HEK293 (cell line): Measurements from ENCODE around the gene DAPP1.

Source experiments
- GLI2 ChIP-seq: fragments of 450-650 bp; formaldehyde crosslinking; IDR thresholded peaks from 2 replicates; pipeline ENCODE4; 2017; ENCODE audit warnings: missing biosample characterization, missing genetic modification characterization, low read depth, borderline replicate concordance
- GLIS2 ChIP-seq: fragments of 450-650 bp; formaldehyde crosslinking; IDR thresholded peaks from 2 replicates; pipeline ENCODE4 v1.5.1; 2016; ENCODE audit warnings: missing biosample characterization, missing genetic modification characterization
- IKZF3 ChIP-seq: fragments of 450-650 bp; IDR thresholded peaks from 2 replicates; pipeline ENCODE4 v1.5.0; 2018; ENCODE audit warnings: missing biosample characterization, mild to moderate bottlenecking, missing genetic modification characterization, moderate library complexity
- KLF9 ChIP-seq: fragments of 450-650 bp; formaldehyde crosslinking; IDR thresholded peaks from 2 replicates; pipeline ENCODE4 v1.5.1; 2016; ENCODE audit warnings: missing biosample characterization, missing genetic modification characterization, low read depth
- PRDM1 ChIP-seq: fragments of 450-650 bp; formaldehyde crosslinking; IDR thresholded peaks from 2 replicates; pipeline ENCODE4; 2016; ENCODE audit warnings: missing biosample characterization, missing genetic modification characterization
- SALL2 ChIP-seq: fragments of 450-650 bp; formaldehyde crosslinking; IDR thresholded peaks from 2 replicates; pipeline ENCODE4 v1.5.0; 2017; ENCODE audit warnings: missing biosample characterization, mild to moderate bottlenecking, missing genetic modification characterization, borderline replicate concordance
- SETDB1 ChIP-seq: IDR thresholded peaks from one replicate; pipeline ENCODE4 v1.6.1; 2017; ENCODE audit warnings: mild to moderate bottlenecking, low read length, moderate library complexity, mixed read lengths; ENCODE audit not compliant: insufficient read length
- ZBTB1 ChIP-seq: fragments of 450-650 bp; formaldehyde crosslinking; IDR thresholded peaks from 2 replicates; pipeline ENCODE4 v1.5.1; 2016; ENCODE audit warnings: missing biosample characterization, missing genetic modification characterization
- ZBTB8A ChIP-seq: fragments of 450-650 bp; formaldehyde crosslinking; IDR thresholded peaks from 2 replicates; pipeline ENCODE4 v1.5.1; 2016; ENCODE audit warnings: missing biosample characterization, missing genetic modification characterization
- ZFP3 ChIP-seq: fragments of 450-650 bp; formaldehyde crosslinking; IDR thresholded peaks from 2 replicates; pipeline ENCODE4 v1.5.1; 2016; ENCODE audit warnings: low read depth, missing biosample characterization, missing genetic modification characterization
- ZNF132 ChIP-seq: fragments of 450-650 bp; formaldehyde crosslinking; IDR thresholded peaks from 2 replicates; pipeline ENCODE4 v1.5.1; 2017; ENCODE audit warnings: missing biosample characterization, missing genetic modification characterization, borderline replicate concordance
- ZNF140 ChIP-seq: fragments of 450-650 bp; formaldehyde crosslinking; IDR thresholded peaks from 2 replicates; pipeline ENCODE4 v1.5.1; 2016; ENCODE audit warnings: missing biosample characterization, missing genetic modification characterization
- ZNF175 ChIP-seq: fragments of 450-650 bp; formaldehyde crosslinking; IDR thresholded peaks from 2 replicates; pipeline ENCODE4 v1.5.1; 2016; ENCODE audit warnings: missing biosample characterization, missing genetic modification characterization
- ZNF335 ChIP-seq: fragments of 450-650 bp; formaldehyde crosslinking; conservative IDR thresholded peaks from 2 replicates; pipeline ENCODE4 v1.5.1; 2016; ENCODE audit warnings: missing biosample characterization, missing genetic modification characterization
- ZNF366 ChIP-seq: fragments of 450-650 bp; formaldehyde crosslinking; conservative IDR thresholded peaks from 2 replicates; pipeline ENCODE4 v1.5.1; 2016; ENCODE audit warnings: missing biosample characterization, missing genetic modification characterization
- ZNF394 ChIP-seq: fragments of 450-650 bp; formaldehyde crosslinking; IDR thresholded peaks from 2 replicates; pipeline ENCODE4 v1.5.1; 2016; ENCODE audit warnings: missing biosample characterization, missing genetic modification characterization, mild to moderate bottlenecking, moderate library complexity, borderline replicate concordance
- ZNF416 ChIP-seq: fragments of 450-650 bp; formaldehyde crosslinking; IDR thresholded peaks from 2 replicates; pipeline ENCODE4 v1.5.1; 2016; ENCODE audit warnings: missing biosample characterization, missing genetic modification characterization
- ZNF423 ChIP-seq: fragments of 450-650 bp; formaldehyde crosslinking; IDR thresholded peaks from 2 replicates; pipeline ENCODE4 v1.5.1; 2016; ENCODE audit warnings: missing biosample characterization, missing genetic modification characterization
- ZNF548 ChIP-seq: fragments of 450-650 bp; formaldehyde crosslinking; IDR thresholded peaks from 2 replicates; pipeline ENCODE4 v1.5.1; 2016; ENCODE audit warnings: missing biosample characterization, missing genetic modification characterization
- ZNF549 ChIP-seq: fragments of 450-650 bp; IDR thresholded peaks from 2 replicates; pipeline ENCODE4 v1.5.1; 2018; ENCODE audit warnings: missing biosample characterization, missing genetic modification characterization, mild to moderate bottlenecking, inconsistent platforms, moderate library complexity
- ZNF561 ChIP-seq: fragments of 450-650 bp; IDR thresholded peaks from 2 replicates; pipeline ENCODE4 v1.5.1; 2018; ENCODE audit warnings: missing biosample characterization, missing genetic modification characterization, borderline replicate concordance
- ZNF629 ChIP-seq: fragments of 450-650 bp; formaldehyde crosslinking; IDR thresholded peaks from 2 replicates; pipeline ENCODE4 v1.5.1; 2017; ENCODE audit warnings: missing biosample characterization, missing genetic modification characterization
- ZNF837 ChIP-seq: fragments of 450-650 bp; formaldehyde crosslinking; IDR thresholded peaks from 2 replicates; pipeline ENCODE4 v1.5.1; 2016; ENCODE audit warnings: missing biosample characterization, missing genetic modification characterization
- ZXDB ChIP-seq: fragments of 450-650 bp; formaldehyde crosslinking; IDR thresholded peaks from 2 replicates; pipeline ENCODE4 v1.5.1; 2016; ENCODE audit warnings: missing biosample characterization, missing genetic modification characterization
- TF ChIP-seq, protein P1 (sequence below): fragments of 450-650 bp; formaldehyde crosslinking; IDR thresholded peaks from 2 replicates; pipeline ENCODE4 v1.5.0; 2017; ENCODE audit warnings: missing biosample characterization, missing genetic modification characterization, borderline replicate concordance
- TF ChIP-seq, protein P2 (sequence below): fragments of 450-650 bp; formaldehyde crosslinking; IDR thresholded peaks from 2 replicates; pipeline ENCODE4 v1.5.1; 2016; ENCODE audit warnings: missing biosample characterization, missing genetic modification characterization
- TF ChIP-seq, protein P3 (sequence below): fragments of 450-650 bp; formaldehyde crosslinking; IDR thresholded peaks from 2 replicates; pipeline ENCODE4; 2016; ENCODE audit warnings: missing biosample characterization, missing genetic modification characterization
- TF ChIP-seq, protein P4 (sequence below): fragments of 450-650 bp; formaldehyde crosslinking; IDR thresholded peaks from 2 replicates; pipeline ENCODE4 v1.5.1; 2016; ENCODE audit warnings: missing biosample characterization, missing genetic modification characterization, low read depth
- TF ChIP-seq, protein P5 (sequence below): fragments of 450-650 bp; formaldehyde crosslinking; IDR thresholded peaks from 2 replicates; pipeline ENCODE4 v1.5.1; 2016; ENCODE audit warnings: missing biosample characterization, missing genetic modification characterization

DAPP1 gene

DNA sequence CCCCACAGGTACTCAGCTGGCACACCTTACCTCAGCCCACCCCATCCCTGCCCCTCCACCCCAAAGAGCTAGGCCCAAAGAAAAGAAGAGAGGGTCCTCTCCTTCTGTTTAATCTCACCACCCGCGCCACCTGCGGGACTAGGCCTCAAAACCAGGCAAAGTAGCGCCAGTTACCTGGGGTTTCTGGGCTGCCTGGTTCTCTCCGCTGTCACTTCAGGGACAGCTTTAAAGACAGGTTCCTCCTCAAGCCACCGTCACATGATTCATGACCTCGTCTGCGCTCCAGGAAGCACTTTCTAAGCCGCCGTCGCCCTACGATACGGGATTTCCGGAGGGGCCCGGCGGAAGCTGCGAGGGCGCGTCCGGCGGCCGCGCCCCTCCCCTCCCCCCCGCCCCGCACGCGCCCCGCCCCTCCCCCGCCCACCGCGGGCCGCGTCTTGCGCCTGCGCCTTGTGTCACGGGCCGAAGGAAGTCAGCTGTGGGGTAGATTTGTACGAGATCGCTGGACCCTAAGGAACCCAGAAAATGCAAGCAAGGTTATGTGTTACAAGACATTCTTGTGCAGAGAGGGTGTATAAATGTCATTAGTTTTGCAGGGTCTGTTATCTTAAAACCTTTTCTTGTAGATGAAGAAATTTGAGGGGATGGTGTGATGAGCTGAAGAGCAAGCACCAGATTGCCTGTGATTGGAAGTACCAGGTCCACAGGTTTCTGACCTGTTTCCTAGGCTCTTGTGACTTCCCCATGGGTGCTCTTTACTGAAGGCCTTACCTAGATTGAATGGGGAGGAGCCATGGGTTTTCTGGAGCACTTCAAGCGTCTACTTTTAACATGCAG is 77.8 kb downstream of the DAPP1 start, which contains the start of gene LAMTOR3 (continued):
- no peak for TF ChIP-seq GLIS2 (tag by site-specific recombination)
- no peak for TF ChIP-seq SETDB1
- no peak for TF ChIP-seq ZNF175 (tag by site-specific recombination)
- TF ChIP-seq, protein P1, sequence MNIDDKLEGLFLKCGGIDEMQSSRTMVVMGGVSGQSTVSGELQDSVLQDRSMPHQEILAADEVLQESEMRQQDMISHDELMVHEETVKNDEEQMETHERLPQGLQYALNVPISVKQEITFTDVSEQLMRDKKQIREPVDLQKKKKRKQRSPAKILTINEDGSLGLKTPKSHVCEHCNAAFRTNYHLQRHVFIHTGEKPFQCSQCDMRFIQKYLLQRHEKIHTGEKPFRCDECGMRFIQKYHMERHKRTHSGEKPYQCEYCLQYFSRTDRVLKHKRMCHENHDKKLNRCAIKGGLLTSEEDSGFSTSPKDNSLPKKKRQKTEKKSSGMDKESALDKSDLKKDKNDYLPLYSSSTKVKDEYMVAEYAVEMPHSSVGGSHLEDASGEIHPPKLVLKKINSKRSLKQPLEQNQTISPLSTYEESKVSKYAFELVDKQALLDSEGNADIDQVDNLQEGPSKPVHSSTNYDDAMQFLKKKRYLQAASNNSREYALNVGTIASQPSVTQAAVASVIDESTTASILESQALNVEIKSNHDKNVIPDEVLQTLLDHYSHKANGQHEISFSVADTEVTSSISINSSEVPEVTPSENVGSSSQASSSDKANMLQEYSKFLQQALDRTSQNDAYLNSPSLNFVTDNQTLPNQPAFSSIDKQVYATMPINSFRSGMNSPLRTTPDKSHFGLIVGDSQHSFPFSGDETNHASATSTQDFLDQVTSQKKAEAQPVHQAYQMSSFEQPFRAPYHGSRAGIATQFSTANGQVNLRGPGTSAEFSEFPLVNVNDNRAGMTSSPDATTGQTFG: no peak
- no peak for TF ChIP-seq ZNF629 (tag by site-specific recombination)
- TF ChIP-seq ZNF549 (tag by site-specific recombination): no peak
- no peak for TF ChIP-seq ZBTB1 (tag by site-specific recombination)
- TF ChIP-seq SALL2 (tag by site-specific recombination): no peak
- no peak for TF ChIP-seq IKZF3 (tag by site-specific recombination)
- TF ChIP-seq, protein P2, sequence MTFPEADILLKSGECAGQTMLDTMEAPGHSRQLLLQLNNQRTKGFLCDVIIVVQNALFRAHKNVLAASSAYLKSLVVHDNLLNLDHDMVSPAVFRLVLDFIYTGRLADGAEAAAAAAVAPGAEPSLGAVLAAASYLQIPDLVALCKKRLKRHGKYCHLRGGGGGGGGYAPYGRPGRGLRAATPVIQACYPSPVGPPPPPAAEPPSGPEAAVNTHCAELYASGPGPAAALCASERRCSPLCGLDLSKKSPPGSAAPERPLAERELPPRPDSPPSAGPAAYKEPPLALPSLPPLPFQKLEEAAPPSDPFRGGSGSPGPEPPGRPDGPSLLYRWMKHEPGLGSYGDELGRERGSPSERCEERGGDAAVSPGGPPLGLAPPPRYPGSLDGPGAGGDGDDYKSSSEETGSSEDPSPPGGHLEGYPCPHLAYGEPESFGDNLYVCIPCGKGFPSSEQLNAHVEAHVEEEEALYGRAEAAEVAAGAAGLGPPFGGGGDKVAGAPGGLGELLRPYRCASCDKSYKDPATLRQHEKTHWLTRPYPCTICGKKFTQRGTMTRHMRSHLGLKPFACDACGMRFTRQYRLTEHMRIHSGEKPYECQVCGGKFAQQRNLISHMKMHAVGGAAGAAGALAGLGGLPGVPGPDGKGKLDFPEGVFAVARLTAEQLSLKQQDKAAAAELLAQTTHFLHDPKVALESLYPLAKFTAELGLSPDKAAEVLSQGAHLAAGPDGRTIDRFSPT (tag by site-specific recombination): no peak
- TF ChIP-seq, protein P3, sequence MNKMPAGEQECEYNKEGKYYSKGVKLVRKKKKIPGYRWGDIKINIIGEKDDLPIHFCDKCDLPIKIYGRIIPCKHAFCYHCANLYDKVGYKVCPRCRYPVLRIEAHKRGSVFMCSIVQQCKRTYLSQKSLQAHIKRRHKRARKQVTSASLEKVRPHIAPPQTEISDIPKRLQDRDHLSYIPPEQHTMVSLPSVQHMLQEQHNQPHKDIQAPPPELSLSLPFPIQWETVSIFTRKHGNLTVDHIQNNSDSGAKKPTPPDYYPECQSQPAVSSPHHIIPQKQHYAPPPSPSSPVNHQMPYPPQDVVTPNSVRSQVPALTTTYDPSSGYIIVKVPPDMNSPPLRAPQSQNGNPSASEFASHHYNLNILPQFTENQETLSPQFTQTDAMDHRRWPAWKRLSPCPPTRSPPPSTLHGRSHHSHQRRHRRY (tag by site-specific recombination): no peak
- no peak for TF ChIP-seq ZNF366 (tag by site-specific recombination)
- TF ChIP-seq ZNF140 (tag by site-specific recombination): no peak
- no peak for TF ChIP-seq PRDM1 (tag by site-specific recombination)
- no peak for TF ChIP-seq ZNF416 (tag by site-specific recombination)
- TF ChIP-seq ZFP3 (tag by site-specific recombination): no peak
- TF ChIP-seq KLF9: peak; percentile 26; the same call in 1 of the 2 replicates
- 0 out of 2 replicates have a peak, but pooled peaks have one; percentile 36 for TF ChIP-seq ZNF561
- TF ChIP-seq ZXDB (tag by site-specific recombination): peak; percentile 61
- TF ChIP-seq ZNF335 (tag by site-specific recombination): peak; percentile 54
- TF ChIP-seq ZNF423 (tag by site-specific recombination): no peak
- TF ChIP-seq, protein P4, sequence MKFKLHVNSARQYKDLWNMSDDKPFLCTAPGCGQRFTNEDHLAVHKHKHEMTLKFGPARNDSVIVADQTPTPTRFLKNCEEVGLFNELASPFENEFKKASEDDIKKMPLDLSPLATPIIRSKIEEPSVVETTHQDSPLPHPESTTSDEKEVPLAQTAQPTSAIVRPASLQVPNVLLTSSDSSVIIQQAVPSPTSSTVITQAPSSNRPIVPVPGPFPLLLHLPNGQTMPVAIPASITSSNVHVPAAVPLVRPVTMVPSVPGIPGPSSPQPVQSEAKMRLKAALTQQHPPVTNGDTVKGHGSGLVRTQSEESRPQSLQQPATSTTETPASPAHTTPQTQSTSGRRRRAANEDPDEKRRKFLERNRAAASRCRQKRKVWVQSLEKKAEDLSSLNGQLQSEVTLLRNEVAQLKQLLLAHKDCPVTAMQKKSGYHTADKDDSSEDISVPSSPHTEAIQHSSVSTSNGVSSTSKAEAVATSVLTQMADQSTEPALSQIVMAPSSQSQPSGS (tag by site-specific recombination): no peak
- no peak for TF ChIP-seq ZNF132 (tag by site-specific recombination)
- no peak for TF ChIP-seq ZNF394 (tag by site-specific recombination)
- TF ChIP-seq, protein P5, sequence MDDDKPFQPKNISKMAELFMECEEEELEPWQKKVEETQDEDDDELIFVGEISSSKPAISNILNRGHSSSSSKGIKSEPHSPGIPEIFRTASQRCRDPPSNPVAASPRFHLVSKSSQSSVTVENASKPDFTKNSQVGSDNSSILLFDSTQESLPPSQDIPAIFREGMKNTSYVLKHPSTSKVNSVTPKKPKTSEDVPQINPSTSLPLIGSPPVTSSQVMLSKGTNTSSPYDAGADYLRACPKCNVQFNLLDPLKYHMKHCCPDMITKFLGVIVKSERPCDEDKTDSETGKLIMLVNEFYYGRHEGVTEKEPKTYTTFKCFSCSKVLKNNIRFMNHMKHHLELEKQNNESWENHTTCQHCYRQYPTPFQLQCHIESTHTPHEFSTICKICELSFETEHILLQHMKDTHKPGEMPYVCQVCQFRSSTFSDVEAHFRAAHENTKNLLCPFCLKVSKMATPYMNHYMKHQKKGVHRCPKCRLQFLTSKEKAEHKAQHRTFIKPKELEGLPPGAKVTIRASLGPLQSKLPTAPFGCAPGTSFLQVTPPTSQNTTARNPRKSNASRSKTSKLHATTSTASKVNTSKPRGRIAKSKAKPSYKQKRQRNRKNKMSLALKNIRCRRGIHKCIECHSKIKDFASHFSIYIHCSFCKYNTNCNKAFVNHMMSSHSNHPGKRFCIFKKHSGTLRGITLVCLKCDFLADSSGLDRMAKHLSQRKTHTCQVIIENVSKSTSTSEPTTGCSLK: no peak
- TF ChIP-seq ZNF548 (tag by site-specific recombination): no peak
- TF ChIP-seq ZBTB8A: no peak
- no peak for TF ChIP-seq ZNF837
- no peak for TF ChIP-seq GLI2 (tag by site-specific recombination)
